GM20000 (cell line): ENCODE data around the gene PANK4.

Source experiments
- DNase-seq: peaks from one replicate; pipeline ENCODE4 v3.0.0; 2012; ENCODE audit warnings: low spot score
- CTCF ChIP-seq: IDR thresholded peaks from 2 replicates; pipeline ENCODE4 v1.5.1; 2012; ENCODE audit warnings: mild to moderate bottlenecking, control low read depth; ENCODE audit errors: extremely low read depth, missing control alignments

The PANK4 gene

GRCh38 chr1:2499986-2500596 lies 26.3 kb downstream of the PANK4 start:
- TF ChIP-seq CTCF = no peak
- DNase-seq = no peak

GRCh38 chr1:2499260-2499659 lies 27.1 kb downstream of the PANK4 start:
- no peak for DNase-seq
- TF ChIP-seq CTCF = no peak

- no peak for TF ChIP-seq CTCF
- DNase-seq = no peak
Measured at GRCh38 chr1:2498648-2499047, 27.7 kb downstream of the PANK4 start.

GRCh38 chr1:2497891-2498290 lies 28.5 kb downstream of the PANK4 start:
- TF ChIP-seq CTCF = no peak
- DNase-seq = no peak

GRCh38 chr1:2496746-2497145 lies 29.6 kb downstream of the PANK4 start:
- TF ChIP-seq CTCF = no peak
- DNase-seq = no peak

GRCh38 chr1:2496087-2496622 lies 30.2 kb downstream of the PANK4 start:
- no peak for TF ChIP-seq CTCF
- DNase-seq = peak; percentile 78

- no peak for TF ChIP-seq CTCF
- DNase-seq = no peak
Measured at GRCh38 chr1:2495546-2495945, 30.9 kb downstream of the PANK4 start.
